Ammon's horn (tissue), 1 donor: Measurements from ENCODE around the gene RNF43.
"Not testable (repeated sequence)": the region's sequence is repeated elsewhere in the genome, so short reads cannot be mapped to it uniquely, and the experiment has no call there.

Experiments used
- DNase-seq: peaks from one replicate; pipeline ENCODE4 v3.0.0-alpha.2; 2016; ENCODE audit warnings: low spot score

RNF43 gene

DNA sequence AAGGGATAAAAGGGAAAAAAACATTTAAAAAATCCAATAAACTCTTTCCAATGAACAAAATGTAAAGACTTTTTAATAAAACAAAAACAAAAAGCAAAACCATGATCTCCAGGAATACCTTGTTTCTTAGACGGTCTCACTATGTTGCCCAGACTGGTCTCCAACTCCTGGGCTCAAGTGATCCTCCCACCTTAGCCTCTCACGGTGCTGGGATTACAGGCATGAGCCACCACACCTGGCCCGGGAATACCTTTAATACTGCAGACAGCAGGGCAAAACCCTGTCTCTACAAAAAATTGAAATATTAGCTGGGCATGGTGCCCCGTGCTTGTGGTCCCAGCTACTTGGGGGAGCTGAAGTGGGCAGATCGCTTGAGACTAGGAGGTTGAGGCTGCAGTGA lies 7.9 kb downstream of the RNF43 start:
- no peak for DNase-seq

DNA sequence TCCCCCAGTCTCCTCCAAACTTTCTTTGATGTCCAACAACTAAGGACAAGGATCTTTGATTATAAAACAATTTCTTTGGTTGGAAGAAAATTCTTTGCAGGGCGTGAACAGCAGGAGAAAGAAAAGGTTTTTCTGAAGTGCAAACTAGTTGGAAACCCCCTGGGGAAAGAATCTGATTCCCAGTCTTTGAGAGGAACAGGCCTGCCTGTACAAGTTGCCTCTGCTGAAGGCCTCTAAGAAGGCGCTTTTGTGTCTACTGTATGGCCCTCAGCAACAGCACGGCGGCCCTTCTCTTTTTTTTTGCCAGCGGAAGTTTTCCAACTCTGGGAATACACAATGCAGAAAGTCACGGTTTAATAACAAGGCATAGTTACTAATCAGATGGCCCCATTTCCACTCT lies 14.0 kb downstream of the RNF43 start:
- no peak for DNase-seq

DNA sequence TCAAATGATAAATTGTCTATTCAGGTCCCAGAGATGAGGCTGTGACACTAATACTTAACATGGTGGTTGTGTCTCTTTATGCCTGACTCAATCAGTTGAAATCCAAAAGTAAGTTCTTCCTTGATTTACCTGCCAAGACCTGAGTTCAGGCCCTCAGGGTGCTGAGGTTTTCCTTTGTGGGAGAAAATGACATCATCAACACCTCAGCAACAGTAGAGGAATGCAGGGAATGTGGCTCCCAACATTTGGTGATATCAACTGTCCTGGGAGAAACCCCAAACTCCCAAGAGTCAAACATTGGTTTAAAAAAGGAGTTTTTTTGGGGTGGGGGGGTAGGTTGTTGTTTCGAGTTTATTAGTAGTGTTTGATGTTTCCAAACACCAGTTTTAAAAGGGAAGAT lies 14.7 kb downstream of the RNF43 start:
- no peak for DNase-seq

DNA sequence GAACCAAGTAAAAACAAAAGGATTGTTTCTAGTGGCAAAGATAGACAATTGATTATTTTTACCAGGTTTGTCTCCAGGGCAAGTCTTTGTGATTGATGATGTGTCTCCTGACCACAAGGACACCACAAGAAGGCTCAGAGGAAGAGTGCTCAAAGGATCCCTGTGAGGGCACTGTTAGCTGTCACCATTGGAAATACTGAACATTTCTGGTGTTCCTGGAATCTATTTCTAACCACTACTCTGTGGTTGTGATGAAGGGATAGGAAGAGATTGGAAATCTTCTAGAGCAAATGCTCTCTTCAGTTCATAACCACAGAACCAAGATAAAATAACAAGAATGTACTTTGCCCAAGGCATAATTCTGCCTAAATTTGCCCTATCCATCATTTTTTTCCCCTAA lies 15.3 kb downstream of the RNF43 start:
- no peak for DNase-seq

DNA sequence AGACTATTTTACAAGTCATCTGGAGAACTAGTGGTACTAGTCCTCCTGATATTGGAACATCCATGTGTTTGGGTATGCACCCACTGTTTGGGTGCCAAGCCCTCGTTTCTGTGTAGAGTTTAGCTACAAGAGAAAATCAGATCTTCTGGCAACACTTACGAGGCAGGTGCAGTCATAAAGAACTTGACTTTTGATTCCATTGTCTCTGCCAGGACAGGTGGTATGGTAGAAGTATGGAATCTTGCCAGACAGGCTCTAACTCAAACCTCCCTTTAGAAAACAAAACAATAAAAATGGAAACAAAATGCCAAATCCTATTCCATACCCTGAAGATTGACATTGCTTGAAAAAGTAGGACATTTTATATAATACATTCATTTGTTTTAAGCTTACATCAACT lies 16.0 kb downstream of the RNF43 start:
- DNase-seq, result no peak

DNA sequence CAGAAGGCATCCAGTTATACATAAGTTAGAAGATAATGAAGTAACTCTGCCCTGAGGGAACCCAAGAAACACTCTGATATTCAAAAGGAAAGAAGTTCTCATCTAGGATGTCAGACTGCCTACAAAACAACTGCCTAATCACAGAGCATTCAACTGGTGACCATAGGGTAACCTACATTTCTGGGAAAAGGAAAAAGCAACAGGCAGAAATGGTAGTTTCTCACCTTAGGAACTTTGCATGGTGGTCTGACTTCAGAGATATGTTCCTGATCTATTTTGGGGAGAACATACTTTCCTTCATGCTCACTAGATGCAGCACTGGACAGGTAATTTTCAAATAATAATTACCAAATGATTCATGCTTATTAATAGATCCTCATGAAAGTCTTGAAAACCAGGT lies 16.5 kb downstream of the RNF43 start:
- DNase-seq, result no peak

DNA sequence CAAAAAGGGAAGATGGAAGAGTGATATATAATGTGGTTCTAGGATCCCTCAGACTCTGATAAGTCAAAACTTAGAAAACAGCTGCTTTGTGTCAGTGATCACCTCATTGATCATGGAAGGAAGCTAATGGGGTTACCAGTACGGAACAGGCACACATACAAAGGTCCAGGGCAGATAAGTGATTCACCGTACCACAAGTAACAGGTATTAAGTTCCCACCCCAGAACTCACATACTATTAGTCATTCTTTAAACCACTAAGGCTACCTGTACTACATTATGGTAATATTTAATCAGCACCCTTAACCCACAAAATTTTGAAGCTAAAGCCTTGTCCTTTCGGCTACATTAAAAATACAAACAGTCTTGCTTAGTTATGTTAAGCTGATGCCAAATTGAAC lies 17.4 kb downstream of the RNF43 start:
- DNase-seq, result no peak

DNA sequence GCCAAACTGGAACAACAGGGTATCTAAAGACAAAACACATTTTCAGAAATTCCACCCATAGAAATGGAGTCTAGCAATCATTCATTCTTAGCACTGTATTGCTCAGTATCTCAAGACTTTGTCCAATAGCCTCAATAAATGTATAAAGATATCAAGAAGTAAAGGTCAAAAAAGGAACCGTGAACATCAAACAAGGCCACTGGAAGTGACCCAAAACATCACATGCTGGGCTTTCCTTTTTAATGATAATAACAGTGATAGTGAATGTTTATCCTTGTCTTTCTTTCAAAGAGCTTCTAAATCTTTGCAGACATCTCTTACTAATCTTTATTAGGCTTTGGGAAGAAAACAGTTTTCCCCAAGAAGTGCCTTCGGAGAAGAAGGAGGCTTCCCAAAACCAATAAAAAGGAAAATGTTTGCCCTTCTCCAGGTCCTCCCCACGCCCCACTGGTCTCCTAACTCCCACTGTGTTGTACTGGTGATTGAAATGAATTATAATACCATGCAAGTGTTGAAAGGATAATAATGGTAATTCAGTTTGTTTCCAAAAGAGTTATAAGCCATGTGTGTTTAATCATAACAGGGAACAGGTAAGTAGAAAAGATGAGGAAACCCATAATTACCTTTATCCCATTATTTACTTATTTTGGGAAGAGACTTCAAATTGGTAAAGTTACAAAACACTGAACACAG lies 18.6 kb downstream of the RNF43 start:
- DNase-seq, result no peak

DNA sequence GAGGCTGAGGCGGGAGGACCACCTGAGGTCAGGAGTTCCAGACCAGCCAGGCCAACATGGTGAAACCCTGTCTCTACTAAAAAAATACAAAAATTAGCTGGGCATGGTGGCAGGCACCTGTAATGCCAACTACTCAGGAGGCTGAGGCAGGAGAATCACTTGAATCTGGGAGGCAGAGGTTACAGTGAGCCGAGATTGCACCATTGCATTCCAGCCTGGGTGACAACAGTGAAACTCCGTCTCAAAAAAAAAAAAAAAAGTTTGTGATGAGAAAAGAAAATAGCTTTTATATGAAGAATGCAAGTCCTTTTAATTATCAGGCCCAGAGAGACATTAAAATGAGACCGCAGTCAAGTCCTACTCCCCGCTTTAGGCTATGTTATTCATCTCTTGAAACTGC lies 19.9 kb downstream of the RNF43 start:
- DNase-seq, result not testable (repeated sequence)

DNA sequence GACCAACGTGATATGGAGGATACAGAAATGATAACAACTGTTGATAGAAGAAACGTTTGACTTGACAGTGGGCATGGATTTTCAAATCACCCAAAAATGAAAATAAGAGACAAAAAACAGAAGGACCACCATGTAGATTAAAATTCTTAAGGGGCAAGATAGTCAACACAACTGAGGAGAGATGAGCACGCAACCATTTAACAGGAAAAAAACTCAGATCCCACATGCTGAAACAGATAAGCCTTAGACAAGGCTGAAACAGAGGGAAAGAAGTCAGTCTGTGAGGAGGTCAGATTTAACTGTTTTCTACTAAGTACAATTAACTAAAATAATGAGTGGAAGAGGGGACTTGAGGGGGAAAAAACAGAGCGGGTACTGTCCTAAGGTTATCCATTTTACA lies 21.2 kb downstream of the RNF43 start:
- DNase-seq, result no peak

DNA sequence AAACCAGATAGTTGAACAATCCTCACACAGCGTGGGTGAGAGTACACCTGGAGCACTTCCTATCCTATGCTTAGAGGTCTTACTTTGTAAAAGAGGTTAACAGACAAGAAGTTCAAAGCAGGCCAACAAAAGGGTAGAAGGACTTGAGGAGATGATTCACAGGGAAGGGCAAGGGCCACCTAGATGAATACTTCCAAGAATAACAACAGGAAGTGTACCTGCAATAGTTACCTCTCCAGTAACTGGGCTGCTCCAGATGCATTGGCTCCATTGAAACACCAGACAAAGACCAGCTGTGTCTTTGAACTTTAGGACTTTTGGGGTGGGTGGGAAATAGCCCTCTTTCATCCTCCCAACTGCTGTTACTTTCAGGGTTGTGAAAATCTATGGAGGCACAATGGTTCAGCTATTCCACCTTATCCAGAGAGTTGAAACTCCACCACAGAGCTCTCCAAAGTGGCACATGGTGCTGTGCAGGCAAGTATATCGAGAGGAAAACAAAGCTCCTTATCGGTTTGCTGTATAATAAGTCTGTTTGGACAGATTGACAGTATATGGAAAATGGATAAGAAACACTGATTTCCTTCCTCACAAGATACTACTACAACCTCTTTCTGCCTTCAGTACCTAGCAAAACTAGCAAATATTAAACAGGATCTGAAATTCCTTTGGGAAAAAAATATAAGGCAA lies 22.7 kb downstream of the RNF43 start:
- no peak for DNase-seq

DNA sequence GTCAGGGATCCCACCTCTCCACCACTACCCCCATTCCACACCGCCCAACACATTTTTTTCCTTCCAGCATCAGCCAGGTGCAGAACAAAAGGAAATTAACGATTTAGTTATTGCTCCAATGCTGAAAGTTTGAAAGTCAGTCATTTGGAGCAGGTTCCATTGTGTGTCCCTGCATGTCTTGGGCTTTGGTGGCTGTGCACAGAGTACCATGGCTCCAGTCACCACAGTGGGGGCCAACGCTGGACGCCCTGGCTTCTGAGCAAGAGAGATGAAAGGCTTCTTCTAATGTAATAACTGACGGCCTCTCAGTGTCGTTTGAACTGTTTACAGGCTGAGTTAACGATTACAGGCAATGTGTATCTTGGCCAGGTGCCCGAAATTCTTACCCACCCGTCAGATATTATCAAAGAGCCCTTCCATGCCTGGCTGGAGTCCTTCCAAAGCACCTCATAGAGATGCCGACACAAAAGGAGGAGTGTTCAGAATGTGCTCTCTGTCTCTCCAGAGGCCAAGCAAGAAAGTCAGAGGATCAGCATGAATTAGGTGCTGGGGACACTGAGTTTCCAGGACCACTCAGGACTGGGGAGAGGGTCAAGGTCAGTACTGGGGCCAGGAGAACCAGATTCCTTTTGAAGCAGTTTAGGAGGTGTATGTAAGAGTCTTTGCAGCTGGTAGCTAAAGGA lies 25.9 kb downstream of the RNF43 start:
- DNase-seq, result no peak

DNA sequence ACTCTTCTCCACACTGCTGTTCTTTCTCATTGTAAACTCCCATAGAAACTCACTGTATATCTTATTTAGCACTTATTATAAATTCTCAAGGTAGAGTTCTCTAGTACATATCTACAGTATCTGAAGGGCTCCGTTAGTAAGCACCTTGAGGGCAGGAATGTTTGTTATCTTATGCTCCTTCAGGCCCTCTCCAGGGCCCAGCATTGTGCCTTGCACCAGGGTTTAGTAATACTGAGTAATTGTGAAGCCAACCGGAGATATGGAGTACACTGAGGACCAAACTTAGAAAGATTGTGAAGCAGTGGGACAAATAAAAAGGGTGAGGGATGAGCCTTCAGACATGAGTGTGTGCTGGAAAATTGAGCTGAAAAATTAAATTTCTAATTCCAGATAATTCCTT lies 26.4 kb downstream of the RNF43 start:
- no peak for DNase-seq

DNA sequence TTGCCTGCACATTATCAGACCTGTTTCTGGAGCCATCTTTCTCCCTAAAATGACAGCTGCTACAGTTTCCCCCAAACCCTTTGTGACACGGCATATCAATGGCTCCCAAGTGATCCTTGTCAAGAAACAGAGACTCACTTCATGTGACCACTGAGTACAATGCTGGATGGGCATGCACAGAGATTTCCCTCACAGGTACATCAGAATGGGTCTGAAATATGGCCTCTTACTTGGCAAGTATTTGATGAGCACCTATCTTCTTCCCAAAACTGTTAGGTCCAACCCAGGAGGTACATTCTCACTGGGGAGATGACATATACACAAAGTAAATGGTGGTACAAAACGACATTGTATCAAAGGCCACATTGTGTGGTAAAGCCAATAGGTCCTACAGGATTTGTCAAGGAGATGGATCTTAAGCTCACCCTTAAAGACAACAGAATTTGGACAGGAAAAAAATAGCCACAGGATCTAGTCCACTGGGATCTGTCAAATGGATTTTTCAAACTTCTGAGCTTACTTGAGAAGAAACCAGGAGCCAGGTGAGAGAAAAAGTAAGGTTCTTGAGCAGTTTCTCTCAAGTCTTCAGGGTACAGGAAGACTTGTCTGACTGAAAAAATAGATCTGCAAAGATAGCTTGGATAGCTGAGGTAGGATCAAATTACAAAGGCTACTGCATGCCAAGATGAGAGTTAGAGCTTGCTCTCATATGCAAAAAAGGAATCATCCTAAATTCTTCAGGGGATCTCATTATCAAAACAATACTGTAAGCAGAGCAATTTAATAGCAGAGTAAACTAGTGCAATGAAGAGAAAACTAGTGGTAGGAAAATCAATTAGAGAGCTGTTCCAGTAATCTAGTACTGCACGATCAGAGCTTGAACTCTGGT lies 28.8 kb downstream of the RNF43 start:
- no peak for DNase-seq

DNA sequence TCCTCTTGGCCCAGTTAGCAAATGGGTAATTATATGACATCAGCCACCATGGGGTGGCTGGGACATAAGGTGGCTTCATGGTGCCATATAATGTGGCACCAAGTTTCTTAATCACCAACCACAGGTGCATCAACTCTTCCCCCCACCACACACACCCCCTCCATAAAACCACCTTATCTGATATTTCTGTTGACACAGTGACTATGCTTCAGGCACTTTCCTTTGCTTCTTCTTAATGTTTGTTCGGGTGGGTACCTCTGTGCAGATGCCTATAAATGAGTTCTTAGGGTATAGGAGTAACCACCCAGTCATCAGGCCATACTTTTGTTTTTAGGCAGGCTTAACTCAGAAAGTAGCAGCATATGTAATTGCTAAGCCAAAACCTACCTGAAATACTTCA lies 29.5 kb downstream of the RNF43 start:
- DNase-seq, result no peak

DNA sequence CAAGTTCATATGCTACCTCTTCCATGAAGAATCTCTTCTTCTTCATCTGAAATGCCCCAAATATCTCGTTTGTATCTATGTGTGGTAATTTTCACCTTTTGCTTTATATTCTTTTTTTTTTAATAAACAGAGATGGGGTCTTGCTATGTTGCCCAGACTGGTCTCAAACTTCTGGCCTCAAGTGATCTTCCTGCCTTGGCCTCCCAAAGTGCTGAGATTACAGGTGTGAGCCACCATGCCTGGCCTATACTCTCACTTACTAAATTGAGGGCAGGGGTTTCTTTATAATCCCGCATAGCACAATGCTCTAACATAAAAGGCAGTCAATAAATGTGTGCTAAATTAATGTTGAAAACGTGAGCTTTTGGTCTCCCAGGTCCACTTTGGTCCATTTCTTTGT lies 30.6 kb downstream of the RNF43 start:
- no peak for DNase-seq

DNA sequence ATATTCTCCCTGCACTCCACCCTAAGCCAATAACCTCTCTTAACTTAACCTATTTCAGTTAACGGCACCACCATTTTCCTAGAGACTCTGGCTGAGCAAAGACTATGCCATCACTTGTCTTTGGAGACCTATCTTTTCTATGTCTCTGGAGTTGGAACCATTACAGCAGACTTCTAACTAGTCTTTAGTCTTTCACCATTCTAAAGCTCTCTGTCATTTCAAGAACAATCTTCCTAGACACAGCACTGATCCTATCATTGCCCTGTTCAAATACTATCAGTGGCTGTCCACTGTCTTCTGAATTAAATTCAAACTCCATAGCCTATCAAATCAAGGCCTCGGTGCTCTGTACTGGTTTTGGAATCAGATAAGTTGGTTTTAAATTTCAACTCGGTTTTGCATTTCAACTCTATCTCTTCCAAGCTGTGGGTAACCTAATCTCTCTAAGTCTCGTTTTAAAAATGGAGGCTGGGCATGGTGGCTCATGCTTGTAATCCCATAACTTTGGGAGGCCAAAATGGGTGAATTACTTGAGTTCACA lies 31.9 kb downstream of the RNF43 start:
- no peak for DNase-seq

DNA sequence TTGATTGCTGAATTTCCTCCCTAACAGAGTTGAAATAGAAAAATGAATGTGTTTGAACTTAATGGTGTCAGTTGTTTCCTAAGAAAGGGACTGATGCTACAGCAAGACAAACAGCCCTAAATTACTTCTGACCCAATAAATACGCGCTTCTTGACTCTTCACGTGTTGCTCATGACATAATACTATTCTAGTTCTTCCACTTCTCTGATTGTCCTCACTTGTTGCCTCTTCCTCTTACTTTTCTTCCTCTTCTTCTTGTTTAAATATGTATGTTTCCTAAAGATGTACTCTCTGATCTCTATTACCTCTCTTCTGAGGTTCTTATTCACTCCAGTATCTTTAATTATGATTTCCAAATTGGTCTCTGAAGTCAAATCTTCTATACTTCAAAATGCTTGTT lies 32.4 kb downstream of the RNF43 start:
- no peak for DNase-seq

DNA sequence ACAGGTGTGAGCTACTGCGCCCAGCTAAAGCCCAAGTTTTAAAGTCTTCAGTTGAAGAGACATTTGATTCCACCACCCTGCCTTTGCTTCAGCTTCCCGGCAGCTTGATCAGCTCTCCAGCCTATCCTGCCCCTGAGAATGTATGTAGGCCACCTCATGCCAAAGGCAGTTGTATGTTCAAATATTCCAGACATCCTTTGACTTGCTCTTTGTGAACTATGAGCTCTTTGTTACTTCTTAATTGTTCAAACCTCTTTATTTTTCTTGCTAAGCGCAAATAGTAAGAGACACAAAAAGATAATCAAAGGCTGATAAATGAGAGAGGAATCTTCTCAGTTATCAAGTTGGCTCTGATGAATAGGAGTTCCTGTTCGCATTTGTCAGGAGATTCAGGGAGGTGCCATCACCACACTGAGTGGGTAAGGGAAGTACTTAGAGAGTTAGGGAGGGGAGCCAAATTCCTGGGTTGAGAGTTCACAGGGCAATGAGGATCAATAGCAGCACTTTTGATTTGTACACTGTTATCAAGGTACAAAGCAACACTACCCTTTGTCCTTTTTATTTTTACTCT lies 33.4 kb downstream of the RNF43 start:
- no peak for DNase-seq

DNA sequence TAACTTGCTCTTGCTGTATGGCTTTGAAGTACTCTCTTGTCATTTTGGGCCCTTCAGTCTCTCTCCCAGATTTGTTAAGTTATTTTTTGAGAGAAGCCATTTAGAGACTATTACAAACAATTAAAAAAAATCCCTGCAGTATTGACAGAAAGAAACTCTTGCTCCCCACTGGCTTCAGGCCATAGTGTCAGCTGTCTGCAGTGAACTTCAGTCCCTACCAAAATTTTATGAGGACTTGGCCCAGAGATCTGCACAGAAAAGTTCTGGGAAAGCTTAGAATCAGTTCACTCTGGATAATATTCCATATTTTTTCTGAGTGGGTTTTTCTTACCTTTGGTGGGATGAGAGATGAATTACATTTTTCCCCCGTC lies 34.5 kb downstream of the RNF43 start:
- DNase-seq, result no peak

DNA sequence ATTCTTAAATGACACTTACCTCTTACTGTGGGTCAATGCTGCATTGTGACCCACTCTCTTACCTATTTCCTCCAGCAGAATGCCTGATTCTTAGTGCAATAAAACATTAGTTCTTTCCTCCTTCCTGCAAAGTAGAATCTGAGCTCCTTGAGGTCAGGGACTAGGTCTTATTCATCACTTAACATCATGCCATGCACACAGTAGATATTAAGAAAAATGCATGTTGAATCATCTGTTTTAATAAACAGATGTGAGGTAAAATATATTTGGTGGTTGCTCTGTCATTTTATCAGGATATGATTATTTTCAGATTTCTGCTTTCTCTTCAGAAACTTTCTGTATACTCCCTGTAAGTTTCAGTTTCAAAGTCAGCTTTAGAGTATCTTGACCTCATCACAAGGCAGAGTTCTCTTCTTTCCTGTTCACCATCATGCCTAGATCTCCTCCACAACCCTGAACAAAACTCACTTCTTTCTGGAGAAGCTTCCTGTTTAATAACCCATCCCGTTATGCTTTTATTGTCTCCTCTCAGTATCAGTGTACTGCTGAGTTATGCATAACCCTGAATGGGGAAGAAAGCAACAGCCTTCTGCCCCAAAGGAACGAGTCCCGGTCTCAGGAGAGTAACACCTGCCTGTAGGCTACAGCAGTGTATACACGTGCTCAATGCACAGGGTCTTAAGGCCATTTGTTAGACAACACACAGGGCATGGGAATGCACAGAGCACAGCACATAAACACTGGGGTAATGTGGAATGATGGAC lies 35.0 kb downstream of the RNF43 start:
- DNase-seq, result no peak
